ENCODE data around the gene CHPF2.

The CHPF2 gene

DNA sequence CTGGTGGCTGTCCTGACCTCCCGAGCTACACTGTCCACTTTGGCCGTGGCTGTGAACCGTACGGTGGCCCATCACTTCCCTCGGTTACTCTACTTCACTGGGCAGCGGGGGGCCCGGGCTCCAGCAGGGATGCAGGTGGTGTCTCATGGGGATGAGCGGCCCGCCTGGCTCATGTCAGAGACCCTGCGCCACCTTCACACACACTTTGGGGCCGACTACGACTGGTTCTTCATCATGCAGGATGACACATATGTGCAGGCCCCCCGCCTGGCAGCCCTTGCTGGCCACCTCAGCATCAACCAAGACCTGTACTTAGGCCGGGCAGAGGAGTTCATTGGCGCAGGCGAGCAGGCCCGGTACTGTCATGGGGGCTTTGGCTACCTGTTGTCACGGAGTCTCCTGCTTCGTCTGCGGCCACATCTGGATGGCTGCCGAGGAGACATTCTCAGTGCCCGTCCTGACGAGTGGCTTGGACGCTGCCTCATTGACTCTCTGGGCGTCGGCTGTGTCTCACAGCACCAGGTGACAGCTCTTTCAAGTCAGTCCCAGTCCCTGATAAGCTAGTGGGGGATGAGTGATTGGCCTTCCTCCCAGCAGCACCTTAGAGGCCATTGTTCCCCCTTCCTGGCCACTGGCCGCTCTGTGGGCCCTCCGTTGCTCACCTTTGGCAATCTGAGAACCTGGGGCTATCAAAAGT lies 3.0 kb downstream of the CHPF2 start:
- DNase-seq, result no peak

DNA sequence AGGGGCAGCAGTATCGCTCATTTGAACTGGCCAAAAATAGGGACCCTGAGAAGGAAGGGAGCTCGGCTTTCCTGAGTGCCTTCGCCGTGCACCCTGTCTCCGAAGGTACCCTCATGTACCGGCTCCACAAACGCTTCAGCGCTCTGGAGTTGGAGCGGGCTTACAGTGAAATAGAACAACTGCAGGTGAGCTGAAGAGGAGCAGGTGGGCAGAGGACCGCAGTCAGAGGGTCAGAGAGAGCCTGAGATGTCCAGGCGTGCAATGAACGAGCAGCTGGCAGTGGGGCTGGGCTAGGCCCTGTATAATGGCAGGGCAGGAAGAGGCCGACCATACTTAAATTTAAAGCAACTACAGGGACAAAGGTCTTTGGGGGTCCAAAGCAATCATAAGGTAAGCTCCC lies 4.1 kb downstream of the CHPF2 start:
- no peak for DNase-seq

DNA sequence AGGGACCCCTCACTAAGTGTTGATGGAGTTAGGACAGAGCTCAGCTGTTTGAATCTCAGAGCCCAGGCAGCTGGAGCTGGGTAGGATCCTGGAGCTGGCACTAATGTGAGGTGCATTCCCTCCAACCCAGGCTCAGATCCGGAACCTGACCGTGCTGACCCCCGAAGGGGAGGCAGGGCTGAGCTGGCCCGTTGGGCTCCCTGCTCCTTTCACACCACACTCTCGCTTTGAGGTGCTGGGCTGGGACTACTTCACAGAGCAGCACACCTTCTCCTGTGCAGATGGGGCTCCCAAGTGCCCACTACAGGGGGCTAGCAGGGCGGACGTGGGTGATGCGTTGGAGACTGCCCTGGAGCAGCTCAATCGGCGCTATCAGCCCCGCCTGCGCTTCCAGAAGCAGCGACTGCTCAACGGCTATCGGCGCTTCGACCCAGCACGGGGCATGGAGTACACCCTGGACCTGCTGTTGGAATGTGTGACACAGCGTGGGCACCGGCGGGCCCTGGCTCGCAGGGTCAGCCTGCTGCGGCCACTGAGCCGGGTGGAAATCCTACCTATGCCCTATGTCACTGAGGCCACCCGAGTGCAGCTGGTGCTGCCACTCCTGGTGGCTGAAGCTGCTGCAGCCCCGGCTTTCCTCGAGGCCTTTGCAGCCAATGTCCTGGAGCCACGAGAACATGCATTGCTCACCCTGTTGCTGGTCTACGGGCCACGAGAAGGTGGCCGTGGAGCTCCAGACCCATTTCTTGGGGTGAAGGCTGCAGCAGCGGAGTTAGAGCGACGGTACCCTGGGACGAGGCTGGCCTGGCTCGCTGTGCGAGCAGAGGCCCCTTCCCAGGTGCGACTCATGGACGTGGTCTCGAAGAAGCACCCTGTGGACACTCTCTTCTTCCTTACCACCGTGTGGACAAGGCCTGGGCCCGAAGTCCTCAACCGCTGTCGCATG lies 5.2 kb downstream of the CHPF2 start:
- no peak for DNase-seq

DNA sequence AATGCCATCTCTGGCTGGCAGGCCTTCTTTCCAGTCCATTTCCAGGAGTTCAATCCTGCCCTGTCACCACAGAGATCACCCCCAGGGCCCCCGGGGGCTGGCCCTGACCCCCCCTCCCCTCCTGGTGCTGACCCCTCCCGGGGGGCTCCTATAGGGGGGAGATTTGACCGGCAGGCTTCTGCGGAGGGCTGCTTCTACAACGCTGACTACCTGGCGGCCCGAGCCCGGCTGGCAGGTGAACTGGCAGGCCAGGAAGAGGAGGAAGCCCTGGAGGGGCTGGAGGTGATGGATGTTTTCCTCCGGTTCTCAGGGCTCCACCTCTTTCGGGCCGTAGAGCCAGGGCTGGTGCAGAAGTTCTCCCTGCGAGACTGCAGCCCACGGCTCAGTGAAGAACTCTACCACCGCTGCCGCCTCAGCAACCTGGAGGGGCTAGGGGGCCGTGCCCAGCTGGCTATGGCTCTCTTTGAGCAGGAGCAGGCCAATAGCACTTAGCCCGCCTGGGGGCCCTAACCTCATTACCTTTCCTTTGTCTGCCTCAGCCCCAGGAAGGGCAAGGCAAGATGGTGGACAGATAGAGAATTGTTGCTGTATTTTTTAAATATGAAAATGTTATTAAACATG lies 6.0 kb downstream of the CHPF2 start:
- DNase-seq, result no peak

DNA sequence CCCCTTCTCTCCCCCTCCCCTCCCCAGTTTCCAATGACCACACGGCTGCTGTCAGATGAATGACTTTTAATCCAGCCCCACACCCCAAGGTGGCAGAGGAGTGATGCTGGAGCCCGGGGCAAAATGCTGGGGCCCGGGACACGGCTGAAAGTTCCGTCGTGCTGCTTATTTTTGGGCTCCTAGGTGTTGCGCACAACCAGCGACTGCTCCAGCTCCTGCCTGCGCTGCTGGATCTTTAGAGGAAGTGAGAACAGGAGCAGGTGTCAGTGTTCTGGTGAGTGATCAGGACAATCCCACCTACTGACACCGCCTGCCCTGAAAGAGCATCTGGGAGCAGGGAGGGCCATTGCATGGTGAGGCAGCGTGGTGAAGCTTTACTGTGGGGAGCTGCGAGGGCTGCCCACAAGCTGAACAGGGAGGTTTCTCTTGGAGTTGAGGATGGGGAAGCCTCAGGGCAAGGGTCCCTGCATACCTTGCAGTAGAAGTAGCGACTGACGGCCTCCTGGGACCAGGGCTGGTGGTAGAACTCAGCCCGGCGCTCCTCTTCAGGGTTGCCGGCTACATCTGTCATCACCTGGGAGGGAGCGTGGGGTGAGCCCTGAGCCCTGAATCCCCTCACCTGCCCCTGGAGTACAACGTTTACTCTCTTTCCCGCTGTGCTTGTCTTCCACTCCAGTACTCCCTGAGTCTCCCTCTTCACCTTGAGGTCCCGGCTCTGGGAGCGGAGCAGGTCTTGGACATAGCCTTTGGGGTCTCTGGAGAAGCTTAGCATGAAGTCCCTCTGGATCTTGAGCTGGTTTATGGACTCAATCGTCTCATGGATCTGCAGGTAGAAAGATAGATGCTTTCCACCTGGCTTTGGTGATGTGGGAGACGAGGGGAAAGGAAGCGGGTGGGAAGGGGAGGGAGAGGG lies 6.9 kb downstream of the CHPF2 start:
- DNase-seq, result no peak

DNA sequence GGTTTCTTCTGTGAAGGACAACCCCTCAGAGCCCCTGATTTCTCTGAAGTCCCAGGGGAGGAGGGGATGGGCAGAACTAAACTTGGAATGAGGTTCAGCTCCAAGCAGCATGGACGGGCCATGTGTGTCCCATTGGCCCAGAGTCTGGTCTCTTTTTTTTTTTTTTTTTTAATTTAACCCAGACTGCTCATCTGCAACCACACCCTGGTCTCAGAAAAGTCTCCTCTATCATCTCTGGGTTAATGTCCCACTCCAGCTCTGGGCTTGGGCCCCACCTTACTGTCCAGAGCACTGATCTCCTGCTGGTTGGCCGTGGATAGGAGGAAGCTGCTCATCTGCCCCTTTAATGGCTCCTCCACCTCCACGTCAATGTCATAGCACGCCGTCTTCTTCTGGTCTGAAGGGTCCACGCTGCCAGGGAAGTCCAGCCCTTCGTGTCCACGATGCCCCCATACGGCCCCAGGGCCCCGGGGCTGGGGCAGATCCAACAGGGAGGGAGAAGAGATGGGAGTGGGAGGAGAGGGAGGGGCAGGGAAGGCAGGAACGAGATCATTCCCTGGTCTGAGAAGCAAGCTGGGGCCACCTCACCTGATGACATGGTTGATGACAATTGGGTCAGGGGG lies 7.7 kb downstream of the CHPF2 start:
- no peak for DNase-seq

DNA sequence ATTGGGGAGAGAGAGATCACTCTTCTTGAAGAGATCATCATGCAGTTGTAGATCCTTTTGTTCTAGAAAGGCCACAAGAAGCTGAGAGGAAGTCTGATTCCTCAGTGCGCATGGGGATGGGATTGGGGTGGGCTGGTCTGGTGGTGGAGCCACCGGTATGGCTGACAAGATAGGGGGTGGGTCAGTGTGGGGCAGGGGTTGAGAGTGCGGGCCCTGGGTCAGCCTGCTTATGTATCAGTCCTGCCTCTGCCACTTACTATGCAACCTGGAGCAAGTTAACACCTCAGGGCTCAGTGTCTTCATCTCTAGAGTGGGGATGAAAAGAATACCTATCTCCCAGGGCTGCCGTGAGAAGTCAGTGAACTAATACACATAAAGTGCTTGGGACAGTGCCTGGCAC lies 8.3 kb downstream of the CHPF2 start:
- no peak for DNase-seq

DNA sequence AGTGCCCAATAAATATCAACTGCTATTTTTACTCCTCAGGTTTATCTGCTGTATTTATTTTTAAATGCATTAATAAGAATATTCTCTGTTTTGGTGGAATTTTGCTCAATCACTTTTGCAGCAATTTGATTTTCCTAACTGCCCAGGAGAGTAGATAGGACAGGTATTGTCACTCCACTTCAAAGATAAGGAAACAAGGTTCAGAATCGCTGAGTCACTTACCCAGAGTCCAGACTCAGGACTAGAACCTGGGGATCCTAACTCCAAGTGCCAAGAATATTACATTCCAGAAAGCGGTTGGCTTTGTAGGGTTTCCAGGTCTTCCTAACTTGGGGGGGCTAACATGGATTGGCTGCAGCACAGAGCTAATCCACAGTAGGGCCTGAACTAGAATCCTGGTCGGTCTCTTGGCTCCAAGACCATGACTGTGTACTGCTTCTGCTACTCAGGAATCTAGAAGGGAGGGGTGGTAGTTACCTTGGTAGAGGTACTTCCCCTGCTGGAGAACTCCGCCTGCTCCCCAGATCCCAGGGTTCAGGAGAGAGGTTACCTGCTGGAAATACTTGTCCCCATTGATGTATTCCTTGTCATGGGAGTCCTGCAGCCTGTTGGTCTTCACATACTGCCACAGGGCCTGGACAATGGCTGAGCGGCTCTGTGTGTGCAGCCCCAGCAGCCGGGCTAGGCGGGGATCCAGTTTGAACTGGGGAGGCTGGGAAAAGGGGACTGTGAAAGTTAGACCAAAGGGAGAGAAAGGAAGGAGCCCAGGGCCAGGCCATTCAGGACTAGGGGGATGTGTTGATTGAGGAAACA lies 8.9 kb downstream of the CHPF2 start:
- no peak for DNase-seq

DNA sequence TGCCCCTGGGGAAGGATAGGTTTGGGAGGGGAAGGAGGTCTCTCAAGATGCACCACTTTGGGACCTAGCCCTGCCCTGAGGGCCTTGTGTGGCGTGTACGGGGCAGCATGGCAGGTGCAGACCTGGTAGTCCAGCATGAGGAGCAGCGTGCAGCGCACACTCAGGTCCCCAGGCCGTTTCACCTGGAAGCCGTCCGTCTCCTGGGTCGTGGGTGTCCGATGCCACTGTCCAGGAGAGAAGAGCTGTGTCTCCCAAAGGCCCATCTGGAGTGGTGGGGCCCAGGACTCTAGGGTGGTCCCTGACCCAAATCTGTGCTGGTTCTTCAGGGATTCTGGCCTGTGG lies 9.4 kb downstream of the CHPF2 start:
- no peak for DNase-seq

DNA sequence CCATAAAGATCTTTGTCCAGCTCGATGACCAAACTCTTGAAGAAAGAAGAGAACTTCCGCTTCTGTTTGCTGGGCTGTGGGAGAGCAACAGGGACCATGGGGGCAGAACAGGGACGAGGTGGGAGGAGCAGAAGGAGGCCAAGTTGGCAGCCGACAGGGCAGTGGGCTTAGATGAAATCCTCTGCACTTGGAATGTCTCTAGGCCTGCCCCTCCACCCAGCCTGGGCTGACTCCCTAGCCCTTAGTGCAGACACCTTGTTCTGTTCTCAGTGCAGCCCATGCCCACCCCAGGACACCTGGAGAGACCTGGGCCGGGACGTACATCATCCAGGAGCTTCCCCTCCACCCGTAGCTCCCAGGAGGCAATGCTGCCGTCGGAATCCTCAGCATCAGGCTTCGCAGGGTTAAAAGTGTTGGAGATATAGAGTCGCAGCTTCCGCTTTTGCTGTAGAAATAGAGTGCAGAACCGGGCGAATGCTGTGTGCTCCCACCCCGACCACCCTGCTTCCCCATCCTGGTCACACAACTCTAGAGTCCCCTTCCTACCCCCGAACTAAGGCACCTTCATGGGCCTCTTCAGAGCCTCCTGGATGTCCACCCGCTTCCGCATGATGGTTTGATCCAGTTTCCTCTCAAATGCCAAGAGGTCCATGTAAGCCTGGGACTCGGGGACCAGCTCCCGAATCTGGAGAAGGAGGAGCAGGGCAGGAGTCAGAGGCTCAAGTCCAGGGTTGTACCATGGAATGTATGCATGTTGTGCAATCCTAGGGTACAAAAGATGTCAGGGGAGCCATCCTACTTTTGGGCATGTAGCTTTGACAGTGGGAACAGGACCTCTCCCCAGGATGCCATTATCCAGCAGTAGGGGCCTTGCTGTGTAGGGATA lies 10.1 kb downstream of the CHPF2 start:
- no peak for DNase-seq

DNA sequence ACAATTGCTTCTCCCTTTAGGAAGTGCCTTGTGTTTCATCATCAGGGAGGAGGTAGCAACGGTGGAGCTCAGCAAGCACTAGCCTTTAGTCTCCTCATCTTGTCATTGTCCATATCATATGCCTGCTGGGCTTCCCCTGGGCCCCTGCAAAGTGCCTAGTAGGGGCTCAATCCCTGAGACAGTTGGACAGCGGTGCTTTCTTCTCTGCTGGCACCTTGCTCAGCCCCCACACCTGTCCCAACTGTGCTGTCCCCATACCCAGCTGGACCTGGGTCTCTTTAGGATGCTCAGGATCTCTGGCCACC lies 10.7 kb downstream of the CHPF2 start:
- DNase-seq, result no peak

DNA sequence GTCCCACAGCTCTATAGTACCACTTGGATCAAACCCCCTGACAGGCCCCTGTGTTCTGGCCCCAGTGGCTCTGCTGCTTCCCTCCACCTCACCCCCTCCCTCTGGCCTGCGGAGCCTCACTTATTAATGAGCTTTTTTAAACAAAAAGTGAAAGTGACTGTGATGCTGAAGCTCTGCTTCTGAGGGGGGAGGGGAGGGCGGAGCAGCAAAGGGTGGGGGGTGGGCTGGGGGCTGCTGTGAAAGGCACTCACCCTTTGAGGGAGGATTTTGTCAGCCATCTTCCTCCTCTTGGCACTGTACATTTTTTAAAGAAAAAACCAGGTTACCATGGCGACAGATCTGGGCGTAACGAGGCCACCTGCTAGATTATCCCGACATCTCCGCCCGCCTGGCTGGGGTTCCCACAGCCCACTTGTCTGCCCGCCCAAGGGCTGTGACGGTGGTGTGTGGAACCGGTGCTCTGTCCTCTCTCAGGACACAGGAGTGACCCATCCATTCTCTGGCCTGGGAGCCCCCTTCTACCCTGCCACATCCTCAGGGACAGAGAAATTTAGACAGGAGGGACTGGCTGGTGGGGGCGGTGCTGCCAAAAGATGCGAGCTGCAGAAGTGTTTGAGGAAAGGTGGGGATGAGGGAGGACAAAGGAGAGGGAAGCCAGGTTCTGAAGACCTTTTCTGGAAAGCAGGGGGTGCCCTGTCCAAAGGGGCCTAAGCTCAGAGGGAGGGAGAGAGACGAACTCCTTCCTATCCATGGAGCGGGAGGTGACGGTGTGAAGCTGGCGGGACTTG lies 11.3 kb downstream of the CHPF2 start:
- no peak for DNase-seq

DNA sequence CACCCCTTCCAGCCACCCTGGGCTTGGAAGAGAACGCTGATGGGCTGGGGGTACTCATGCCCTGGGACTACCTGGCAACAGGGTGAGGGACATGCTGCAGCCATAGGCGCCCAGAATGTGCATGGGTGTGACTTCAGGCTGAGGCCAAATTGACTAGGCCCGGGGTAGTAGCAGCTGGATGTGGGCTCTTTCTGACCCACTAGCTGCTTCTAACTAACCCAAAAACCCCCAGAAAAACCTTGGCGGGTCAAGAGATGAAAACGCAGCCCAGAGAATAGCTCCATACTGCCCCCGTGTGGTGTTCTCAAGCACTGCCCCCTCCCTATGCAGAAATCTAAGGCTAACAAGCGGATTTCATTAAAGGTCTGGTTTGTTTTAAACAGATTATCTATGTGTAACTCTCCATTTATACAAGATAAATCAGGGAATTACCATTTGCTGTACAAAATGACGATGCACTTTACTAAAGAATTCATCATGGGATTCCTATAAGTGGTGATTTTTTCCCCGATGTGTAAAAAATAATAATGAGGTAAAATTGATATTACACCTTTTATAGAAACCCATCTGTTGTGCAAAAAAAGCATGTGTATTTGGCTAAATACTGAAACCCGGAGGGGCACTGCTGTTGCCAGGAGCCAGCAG lies 12.0 kb downstream of the CHPF2 start:
- peak; percentile 53 for DNase-seq

DNA sequence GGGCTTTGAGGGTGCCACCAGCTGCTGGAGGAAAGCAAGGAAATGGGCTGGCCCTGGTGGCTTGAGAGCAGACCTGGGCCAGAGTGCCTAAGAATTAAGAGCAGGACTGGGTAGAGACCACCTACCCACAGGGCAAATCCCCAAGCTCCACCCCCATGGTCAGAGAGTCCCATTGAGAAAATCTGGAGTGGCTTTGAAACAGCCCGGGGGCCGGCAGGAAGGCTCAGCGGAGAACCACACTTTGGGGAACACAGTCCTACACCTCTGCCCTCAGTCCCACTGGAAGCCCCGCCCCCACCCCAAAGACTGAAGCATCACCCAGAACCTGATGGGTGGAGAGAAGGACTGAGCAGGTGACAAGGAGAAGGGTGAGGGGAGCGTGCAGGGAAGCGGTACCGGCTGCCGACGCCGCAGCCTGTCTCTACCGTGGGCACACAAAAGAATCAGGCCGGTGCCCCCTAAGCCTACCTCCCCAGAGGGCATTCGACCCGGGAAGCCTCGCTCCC lies 12.6 kb downstream of the CHPF2 start:
- no peak for DNase-seq

DNA sequence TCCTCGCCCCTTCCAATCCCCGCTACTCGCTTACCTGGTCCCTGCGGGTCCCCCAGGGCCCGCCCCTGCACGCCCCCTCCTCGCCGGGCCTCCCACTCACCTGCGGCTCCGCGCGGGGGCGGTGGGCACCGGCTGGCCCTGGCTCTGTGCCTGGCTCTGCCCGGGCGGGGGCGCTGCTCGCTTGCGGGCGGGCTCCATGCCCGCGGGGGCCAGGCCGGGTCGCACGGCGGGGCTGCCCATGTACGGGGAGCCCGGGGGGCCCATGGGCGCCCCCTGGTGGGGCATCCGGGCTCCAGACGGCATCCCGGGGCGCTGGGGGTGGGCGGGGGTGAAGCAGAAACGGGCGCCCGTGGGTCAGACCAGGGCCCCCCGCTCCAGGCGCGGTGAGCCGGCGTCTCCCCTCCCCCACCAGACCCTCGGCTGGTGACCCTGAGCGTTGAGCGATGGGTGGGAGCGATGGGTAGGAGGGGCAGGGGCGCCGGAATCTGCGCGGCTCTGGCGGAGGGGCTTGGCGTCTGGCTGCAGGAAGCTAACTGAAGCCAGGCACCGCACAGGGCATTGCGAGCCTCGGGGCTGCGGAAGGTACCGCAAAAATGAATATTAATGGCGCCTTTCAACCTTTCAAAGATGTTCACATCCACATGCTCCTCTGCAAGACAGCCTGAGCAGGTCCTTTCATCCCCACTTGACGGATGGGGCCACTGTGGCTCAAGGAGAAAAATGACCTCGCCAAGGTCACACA lies 13.2 kb downstream of the CHPF2 start:
- DNase-seq, result peak; percentile 42

DNA sequence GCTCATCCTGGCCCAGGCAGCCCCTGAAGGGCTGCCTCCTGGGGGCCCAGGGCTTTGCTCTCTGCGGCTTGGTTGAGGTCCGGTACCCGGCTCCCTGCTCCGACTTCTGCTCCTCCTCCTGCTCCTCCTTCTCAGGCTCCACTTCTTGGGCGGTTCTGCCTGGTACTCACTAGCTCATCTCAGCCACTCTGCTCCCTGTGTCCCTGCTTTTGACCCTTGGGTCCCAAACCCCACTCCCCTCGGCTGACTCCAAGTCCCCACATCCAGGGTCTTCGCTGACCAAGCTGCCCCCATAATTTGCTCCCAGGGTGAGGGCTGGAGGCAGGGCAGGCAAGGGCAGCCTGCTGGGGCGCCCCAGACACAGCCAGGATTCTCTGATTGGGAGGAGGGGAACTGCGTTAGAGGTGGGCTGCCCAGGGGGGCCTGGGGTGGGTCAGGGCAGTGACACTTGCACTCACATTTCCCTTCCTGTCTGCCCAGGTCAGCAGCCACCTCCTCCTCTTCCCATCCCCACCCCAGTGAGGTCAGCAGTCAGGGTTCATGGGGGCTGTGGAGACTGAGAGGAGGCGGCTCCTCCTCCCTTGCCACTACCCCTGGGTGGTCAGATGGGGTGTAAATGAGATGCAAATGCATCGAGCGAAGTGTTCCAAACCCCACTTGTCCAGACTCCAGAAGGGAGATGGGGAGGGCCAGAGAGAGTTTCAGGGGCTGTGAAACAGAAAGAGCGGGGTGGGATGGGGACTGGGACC lies 14.0 kb downstream of the CHPF2 start:
- peak; percentile 18 for DNase-seq

All from fibroblast of skin of scalp (primary cell).